ENCODE measurements around the gene COL4A5.
"Not testable (repeated sequence)": the region's sequence is repeated elsewhere in the genome, so short reads cannot be mapped to it uniquely, and the experiment has no call there.

COL4A5 gene

GRCh38 chrX:108439426-108439942, at the start of gene COL4A5:
COL4A5 (plus strand) TSS chrX:108439838; CDS start chrX:108440126, 288 bp downstream.
- in situ Hi-C loops (cut with MboI; ENCODE audit: low sequenced_read_pairs), result no loop called here

GRCh38 chrX:108390976-108391717, 48.5 kb upstream of the COL4A5 start:
- in situ Hi-C loops (cut with MboI; ENCODE audit: low sequenced_read_pairs), result not testable (repeated sequence)

- in situ Hi-C loops (cut with MboI; ENCODE audit: low sequenced_read_pairs), result no loop called here
Observed at GRCh38 chrX:108396188-108396891, 43.3 kb upstream of the COL4A5 start.

GRCh38 chrX:108396986-108397385, 42.7 kb upstream of the COL4A5 start:
- in situ Hi-C loops (cut with MboI; ENCODE audit: low sequenced_read_pairs), result no loop called here

GRCh38 chrX:108397627-108398391, 41.8 kb upstream of the COL4A5 start:
- in situ Hi-C loops (cut with MboI; ENCODE audit: low sequenced_read_pairs), result no loop called here

- in situ Hi-C loops (cut with MboI; ENCODE audit: low sequenced_read_pairs), result no loop called here
Observed at GRCh38 chrX:108399418-108400165, 40.0 kb upstream of the COL4A5 start.

GRCh38 chrX:108412783-108413182, 26.9 kb upstream of the COL4A5 start:
- in situ Hi-C loops (cut with MboI; ENCODE audit: low sequenced_read_pairs), result no loop called here

- in situ Hi-C loops (cut with MboI; ENCODE audit: low sequenced_read_pairs), result no loop called here
Observed at GRCh38 chrX:108415146-108415545, 24.5 kb upstream of the COL4A5 start.

- in situ Hi-C loops (cut with MboI; ENCODE audit: low sequenced_read_pairs), result no loop called here
Observed at GRCh38 chrX:108415891-108416290, 23.7 kb upstream of the COL4A5 start.

- in situ Hi-C loops (cut with MboI; ENCODE audit: low sequenced_read_pairs), result no loop called here
Observed at GRCh38 chrX:108417257-108417656, 22.4 kb upstream of the COL4A5 start.

GRCh38 chrX:108419401-108419800, 20.2 kb upstream of the COL4A5 start:
- in situ Hi-C loops (cut with MboI; ENCODE audit: low sequenced_read_pairs), result no loop called here

GRCh38 chrX:108420481-108420880, 19.2 kb upstream of the COL4A5 start:
- in situ Hi-C loops (cut with MboI; ENCODE audit: low sequenced_read_pairs), result no loop called here

- in situ Hi-C loops (cut with MboI; ENCODE audit: low sequenced_read_pairs), result no loop called here
Observed at GRCh38 chrX:108426262-108426661, 13.4 kb upstream of the COL4A5 start.

GRCh38 chrX:108435261-108435660, 4.4 kb upstream of the COL4A5 start:
- in situ Hi-C loops (cut with MboI; ENCODE audit: low sequenced_read_pairs), result no loop called here

GRCh38 chrX:108437349-108438109, 2.1 kb upstream of the COL4A5 start:
- in situ Hi-C loops (cut with MboI; ENCODE audit: low sequenced_read_pairs), result no loop called here

GRCh38 chrX:108438110-108438623, 1.5 kb upstream of the COL4A5 start, which contains the start of gene COL4A6:
COL4A6 (minus strand) TSS chrX:108438422; CDS start chrX:108438196, 226 bp downstream.
- in situ Hi-C loops (cut with MboI; ENCODE audit: low sequenced_read_pairs), result no loop called here

GRCh38 chrX:108439961-108440696, 491 bp downstream of the COL4A5 start:
- in situ Hi-C loops (cut with MboI; ENCODE audit: low sequenced_read_pairs), result no loop called here

- in situ Hi-C loops (cut with MboI; ENCODE audit: low sequenced_read_pairs), result no loop called here
Observed at GRCh38 chrX:108442901-108443464, 3.3 kb downstream of the COL4A5 start.

- in situ Hi-C loops (cut with MboI; ENCODE audit: low sequenced_read_pairs), result no loop called here
Observed at GRCh38 chrX:108447303-108447702, 7.7 kb downstream of the COL4A5 start.

Data from hTERT RPE-1 (cell line).